Measurements from ENCODE around the gene COPZ1.

COPZ1 gene

DNA sequence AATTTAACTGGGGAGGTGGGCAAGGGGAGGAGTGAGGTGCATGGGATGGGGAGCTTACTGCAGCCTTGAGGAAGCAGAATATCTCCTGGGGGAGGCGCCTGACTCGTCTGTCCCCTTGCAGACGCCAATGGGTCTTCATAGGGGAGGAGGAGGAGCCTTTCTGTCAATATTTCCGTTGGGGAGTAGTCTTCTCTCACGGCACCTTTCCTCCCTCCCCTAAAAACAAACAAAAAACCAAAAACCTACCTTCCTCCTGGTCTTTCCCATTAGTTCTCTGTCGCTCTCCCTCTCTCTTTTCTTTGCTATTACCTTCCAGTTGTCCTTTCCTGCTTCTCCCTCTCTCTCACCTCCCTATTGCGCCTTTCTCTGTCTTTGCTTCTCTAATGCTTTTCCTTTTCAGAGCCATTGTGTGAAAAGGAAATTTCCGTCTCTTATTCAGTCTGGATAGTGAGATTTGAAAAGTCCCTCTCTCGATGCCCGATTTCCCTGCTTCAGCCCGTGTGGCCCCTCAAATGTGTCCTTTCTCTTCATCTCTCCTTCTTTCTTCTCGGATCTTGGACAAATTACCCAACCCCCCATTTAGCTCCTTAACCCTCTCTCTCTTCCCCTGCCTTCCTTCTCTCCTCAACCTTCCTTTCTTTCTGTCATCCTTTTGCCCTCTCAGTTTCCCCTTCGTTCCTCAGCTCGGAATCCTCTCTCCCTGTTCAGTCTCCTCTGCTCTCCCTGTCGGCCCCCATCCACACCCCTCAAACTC is 33.4 kb downstream of the COPZ1 start:
- DNase-seq (ENCODE audit: low read depth in 2 of 2): peak in 1 of 2 donors; percentile 31

- peak; percentile 87 to 88 for DNase-seq (ENCODE audit: low read depth in 2 of 2)
Measured at GRCh38 chr12:54358945-54359761, 34.2 kb downstream of the COPZ1 start.

- DNase-seq (ENCODE audit: low read depth in 2 of 2): no peak
Measured at GRCh38 chr12:54359762-54360351, 34.9 kb downstream of the COPZ1 start.

GRCh38 chr12:54360717-54361456 is 36.0 kb downstream of the COPZ1 start:
- no peak for DNase-seq (ENCODE audit: low read depth in 2 of 2)

- no peak for DNase-seq (ENCODE audit: low read depth in 2 of 2)
Measured at GRCh38 chr12:54363047-54363446, 38.1 kb downstream of the COPZ1 start.

GRCh38 chr12:54363618-54364017 is 38.7 kb downstream of the COPZ1 start:
- DNase-seq (ENCODE audit: low read depth in 2 of 2): no peak

- no peak for DNase-seq (ENCODE audit: low read depth in 2 of 2)
Measured at GRCh38 chr12:54364413-54364812, 39.5 kb downstream of the COPZ1 start, which contains the start of gene GPR84. Gene GPR84 (minus strand): TSS chr12:54364486. CDS start chr12:54363851, 635 bp downstream.

DNA sequence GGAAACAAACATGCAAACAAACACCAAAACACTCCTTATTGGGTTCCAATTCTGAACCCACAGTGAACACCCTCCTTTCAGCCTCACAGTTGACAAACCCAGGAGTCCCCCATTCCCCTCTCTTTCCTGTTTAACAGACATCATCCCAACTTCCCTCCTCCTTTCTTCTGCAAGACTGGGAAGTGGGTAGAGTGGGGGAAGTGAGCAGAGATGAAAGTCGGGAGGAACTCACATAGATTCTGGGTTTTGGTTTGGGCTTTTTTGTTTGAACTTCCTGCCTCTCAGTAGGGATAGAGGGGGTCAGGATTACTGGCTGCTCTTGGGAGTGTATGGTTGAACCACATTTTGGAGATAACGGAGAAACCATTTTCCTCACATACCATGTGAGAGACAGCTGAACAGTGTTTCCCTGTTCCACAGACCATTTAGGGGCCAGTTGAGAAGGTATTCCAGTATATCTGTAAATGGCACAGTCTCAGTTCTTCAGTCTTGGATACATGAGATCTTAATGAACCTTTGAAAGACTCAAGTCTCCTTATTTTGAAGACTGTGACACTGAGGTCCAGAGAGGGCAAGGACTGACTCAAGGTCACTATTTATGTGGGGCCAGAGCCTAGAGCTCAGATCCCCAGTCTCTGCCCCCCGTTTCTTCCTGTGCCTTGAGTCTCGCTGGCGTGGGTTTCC is 43.2 kb downstream of the COPZ1 start:
- no peak for DNase-seq (ENCODE audit: low read depth in 2 of 2)

DNA sequence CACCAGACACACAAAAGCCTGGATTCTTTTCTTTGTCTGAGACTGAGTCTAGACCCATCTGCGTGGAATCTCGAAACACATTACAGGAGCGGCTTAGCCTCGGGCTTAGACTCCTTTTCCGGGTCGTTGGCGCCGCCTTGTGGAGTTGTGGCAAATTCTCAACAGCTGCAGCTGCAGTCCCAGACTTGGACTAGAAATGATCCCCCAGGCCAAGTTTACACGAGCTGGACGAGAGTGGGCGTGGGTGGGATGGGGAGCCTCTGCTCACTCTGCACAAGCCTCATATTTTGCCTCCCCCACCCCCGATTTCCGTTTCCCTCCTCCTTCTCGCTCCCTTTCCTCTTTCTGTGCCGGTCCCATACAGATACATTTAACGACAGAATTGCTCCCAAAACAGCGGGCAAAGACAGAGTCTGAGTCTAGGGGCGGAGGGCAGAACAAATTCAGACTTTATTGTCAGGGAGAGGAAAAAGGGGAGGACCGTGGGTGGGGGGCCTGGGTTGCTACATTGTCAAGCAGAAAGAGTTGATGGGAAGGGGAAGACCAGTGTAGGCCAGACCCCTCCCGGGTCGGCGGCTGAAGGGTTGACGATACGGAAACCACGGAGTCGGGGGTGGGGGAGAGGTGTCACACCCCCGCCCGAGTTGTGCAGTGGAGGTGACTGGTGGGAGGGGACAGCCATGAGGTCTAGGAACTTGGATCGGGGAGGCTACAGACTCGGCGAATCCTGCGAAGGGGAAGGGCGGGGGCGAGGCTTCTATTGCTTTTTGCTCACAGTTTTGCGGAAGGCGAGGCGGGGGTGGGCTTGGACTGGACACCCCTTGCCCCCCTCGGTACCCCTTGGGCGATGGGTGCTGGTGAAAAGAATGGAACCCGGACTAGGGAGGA is 44.0 kb downstream of the COPZ1 start:
- DNase-seq (ENCODE audit: low read depth in 2 of 2): peak; percentile 70 to 74

DNA sequence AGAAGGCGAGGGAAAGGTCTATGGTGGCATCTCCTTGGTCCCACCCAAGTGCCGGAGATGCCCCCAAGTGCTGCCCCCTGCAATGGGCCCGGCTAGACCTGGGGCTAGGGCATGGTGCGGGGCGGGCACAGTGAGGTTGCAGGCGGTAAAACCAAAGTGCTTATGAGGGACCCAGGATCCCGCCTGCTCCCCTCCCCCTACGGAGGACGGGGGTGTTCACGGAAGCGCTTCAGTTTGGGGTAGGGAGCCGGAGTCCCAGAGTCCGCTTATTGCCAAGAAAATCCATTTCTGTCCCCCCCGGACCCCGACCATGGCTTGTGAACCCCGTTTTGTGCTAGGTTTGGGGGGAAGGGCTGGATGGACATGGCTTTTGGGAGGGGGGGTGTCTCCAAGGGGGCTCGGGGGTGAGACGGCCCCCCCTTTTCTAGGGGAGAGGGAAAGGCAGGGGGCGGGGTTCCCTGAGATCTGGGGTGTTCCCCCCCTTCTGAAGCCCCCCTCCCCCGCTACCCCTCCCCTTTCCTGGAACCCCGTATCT is 44.7 kb downstream of the COPZ1 start:
- DNase-seq (ENCODE audit: low read depth in 2 of 2): no peak

- peak in 1 of 2 donors; percentile 36 for DNase-seq (ENCODE audit: low read depth in 2 of 2)
Measured at GRCh38 chr12:54370171-54370730, 45.3 kb downstream of the COPZ1 start.

- no peak for DNase-seq (ENCODE audit: low read depth in 2 of 2)
Measured at GRCh38 chr12:54371328-54372112, 46.6 kb downstream of the COPZ1 start.

DNA sequence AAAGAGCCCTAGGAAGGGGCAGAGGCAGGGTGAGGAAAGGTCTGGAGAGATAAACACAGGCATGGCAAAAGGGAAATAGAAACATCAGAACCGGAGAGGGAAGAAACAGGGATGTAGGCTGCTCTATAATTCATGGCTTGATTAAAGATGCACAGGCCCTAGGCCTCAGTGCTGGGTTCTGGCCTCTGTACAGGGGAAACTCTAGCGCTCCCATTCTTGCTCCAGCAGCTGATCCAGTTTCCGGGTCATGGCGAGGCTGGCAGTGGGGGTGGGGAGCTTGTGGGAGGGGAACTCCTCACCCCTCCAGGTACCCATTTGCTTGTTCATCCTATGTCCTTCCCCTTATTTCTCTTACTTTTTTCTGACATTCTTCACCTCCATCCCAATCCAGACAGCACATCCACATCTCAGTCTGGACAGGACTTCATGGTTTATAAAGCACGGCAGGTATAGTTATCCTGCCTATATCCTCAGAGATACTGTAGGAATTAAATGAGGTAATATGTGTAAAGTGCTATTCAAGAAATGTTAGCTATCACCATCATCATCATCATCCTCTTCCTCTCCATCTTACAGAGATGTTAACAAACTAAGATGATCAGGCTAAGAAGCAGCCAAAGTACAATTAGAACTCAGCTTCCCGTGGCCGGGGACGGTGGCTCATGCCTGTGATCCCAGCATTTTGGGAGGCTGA is 47.3 kb downstream of the COPZ1 start:
- DNase-seq (ENCODE audit: low read depth in 2 of 2): no peak

GRCh38 chr12:54373649-54374561 is 49.0 kb downstream of the COPZ1 start:
- no peak for DNase-seq (ENCODE audit: low read depth in 2 of 2)

DNA sequence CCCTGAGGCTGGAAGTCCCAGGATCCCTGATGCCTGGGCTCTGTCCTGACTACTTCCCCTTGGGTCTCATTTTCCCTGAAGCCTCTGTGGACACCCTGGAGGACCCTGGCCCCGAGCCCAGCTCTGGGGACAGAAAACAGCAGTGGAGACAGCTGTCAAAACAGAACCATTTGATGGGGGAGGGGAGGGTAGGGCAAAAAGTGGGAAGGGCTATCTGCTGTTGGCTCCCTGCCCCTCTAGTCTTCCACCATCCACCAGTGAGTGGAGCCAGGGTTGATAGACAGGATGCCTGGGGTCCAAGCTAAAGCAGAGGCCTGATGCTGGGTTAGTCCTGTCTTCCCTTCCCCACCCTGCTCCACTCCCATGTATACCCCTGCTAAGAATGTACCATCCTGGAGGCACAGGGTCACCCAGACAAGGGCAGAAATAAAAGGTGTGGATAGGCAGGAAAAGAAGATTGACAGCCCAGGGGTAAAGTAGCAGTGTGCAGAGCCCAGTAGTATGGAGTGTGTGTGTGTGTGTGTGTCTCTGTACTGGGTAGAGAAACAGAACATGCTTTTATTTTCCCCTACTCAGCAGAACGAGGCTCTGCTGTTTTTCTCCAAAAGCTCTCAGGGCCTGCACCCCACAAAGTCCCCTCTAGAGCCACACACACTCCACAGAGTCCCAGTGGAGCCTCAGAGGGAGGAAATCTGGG is 49.8 kb downstream of the COPZ1 start:
- no peak for DNase-seq (ENCODE audit: low read depth in 2 of 2)

DNA sequence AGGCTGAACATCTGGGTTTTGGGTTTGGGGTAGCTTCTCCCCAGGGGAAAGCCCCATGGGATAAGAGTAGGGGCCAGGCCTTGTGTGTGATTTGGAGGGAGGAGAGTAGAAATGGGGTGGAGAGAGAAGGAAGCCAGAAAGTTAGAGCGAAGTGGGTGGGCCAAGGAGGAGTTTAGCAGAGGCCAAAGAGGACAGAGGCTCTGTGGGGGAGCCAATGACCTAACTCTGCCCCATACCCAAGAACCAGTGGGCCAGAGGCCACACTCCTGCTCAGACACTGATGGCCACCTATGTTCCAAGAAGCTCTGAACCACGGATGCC is 50.3 kb downstream of the COPZ1 start:
- no peak for DNase-seq (ENCODE audit: low read depth in 2 of 2)

DNA sequence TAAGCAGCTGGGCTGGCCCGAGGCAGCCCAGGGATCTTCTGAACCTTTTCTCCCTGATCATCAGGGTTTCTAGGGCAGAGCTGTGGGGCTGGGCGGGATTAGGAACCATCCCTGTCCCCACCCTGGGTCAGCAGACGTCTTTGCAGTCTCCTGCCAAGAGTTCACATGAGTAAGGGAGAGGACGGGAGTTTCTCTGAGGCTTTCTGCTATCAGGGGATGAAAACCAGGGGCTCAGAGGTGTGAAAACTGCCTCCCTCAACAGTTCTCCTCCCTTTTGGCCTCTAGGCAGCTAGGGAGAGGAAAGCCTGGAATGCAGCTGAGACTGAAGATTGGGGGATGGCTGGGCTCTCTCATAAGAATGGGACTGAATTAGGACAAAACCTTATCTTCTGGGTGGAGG is 51.7 kb downstream of the COPZ1 start:
- DNase-seq (ENCODE audit: low read depth in 2 of 2): no peak
